ENCODE results near the gene GLOD4. TPM values are rescaled to one million over a fixed set of nuclear protein-coding genes. Genes with fewer than 3 reads are reported as not detected.
"Not testable (repeated sequence)": the region's sequence is repeated elsewhere in the genome, so short reads cannot be mapped to it uniquely, and the experiment has no call there.

The GLOD4 gene, protein sequence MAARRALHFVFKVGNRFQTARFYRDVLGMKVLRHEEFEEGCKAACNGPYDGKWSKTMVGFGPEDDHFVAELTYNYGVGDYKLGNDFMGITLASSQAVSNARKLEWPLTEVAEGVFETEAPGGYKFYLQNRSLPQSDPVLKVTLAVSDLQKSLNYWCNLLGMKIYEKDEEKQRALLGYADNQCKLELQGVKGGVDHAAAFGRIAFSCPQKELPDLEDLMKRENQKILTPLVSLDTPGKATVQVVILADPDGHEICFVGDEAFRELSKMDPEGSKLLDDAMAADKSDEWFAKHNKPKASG
- total RNA-seq (10 to 100 TPM; 22.1 to 66.7 (median 46.0) TPM), polyA plus RNA-seq (10 to 100 TPM; 34.9 to 90.6 TPM)
- long read RNA-seq, donor 1, transcript GLOD4-202 (9 exons, 2,059 nt), result major isoform, 188 of 216 reads
- long read RNA-seq, donor 1, partial matches to known transcripts, result 10 of 216 reads
- long read RNA-seq, donor 1, other reads (novel, unspliced or antisense), result 16 of 216 reads
- long read RNA-seq, donor 2, transcript GLOD4-202 (9 exons, 2,059 nt), result major isoform, 30 of 74 reads
- long read RNA-seq, donor 2, partial matches to known transcripts, result 27 of 74 reads
- long read RNA-seq, donor 2, other reads (novel, unspliced or antisense), result 17 of 74 reads
- long read RNA-seq, donor 3, transcript GLOD4-202 (9 exons, 2,059 nt), result major isoform, 101 of 109 reads
- long read RNA-seq, donor 3, partial matches to known transcripts, result 1 of 109 reads
- long read RNA-seq, donor 3, other reads (novel, unspliced or antisense), result 6 of 109 reads

DNA sequence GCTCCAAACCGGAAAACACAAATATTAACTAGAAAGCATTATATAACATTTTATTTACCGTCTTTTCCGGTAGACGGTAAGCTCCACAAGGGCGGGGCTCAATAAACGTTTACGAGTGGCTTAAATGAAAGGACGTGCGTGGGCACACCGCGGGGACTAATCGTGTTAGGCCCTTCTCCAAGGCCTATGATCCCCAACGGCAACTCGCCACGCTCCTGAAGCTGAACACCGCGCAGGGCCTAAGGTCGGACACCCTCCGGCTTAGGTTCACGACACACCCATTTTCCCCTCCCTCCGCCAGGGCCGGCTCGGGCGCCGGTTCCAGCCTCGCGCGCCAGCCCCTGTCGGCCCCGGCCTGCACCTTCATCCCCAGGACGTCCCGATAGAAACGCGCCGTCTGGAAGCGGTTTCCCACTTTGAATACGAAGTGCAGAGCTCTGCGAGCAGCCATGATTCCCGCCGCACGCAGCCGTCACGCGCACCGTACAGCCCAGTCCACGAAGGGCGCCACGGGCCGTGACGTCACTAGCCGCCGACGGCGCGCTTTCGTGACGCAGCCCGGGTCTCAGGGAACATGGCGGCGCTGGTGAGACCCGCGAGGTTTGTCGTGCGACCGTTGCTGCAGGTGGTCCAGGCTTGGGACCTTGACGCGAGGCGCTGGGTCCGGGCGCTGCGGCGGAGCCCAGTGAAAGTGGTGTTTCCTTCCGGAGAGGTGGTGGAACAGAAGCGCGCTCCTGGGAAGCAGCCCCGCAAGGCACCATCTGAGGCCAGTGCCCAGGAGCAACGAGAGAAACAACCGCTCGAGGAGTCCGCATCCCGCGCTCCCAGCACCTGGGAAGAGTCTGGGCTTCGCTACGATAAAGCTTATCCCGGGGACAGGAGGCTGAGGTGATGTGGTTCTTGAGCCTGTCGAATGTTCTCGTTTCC lies at the start of gene GLOD4, which contains the start of gene MRM3:
TSS of gene GLOD4 (minus strand) at position 476 of the 927 bp plus-strand sequence. CDS start at position 451, 25 bp downstream.
TSS of gene MRM3 (plus strand) at position 549 of the 927 bp plus-strand sequence. CDS start at position 575, 26 bp downstream.
- WGBS, 3 donors, result 0 to 1% (median 0%) methylated on average over 34 to 87 of the region's 87 CpGs
- Histone ChIP-seq H3K4me3 (peak within 1 kb of the TSS; percentile 78), H3K9me3 (no peaks in the 10 kb centered on the region), H3K27ac (peak within 1 kb of the TSS; percentile 46 to 64), H3K36me3 (no peaks in the 10 kb centered on the region), H3K4me1 (ENCODE audit: insufficient read depth) (peaks cover 2% of the 10 kb centered on the region), H3K27me3 (no peaks in the 10 kb centered on the region)
- TF ChIP-seq, protein P1, sequence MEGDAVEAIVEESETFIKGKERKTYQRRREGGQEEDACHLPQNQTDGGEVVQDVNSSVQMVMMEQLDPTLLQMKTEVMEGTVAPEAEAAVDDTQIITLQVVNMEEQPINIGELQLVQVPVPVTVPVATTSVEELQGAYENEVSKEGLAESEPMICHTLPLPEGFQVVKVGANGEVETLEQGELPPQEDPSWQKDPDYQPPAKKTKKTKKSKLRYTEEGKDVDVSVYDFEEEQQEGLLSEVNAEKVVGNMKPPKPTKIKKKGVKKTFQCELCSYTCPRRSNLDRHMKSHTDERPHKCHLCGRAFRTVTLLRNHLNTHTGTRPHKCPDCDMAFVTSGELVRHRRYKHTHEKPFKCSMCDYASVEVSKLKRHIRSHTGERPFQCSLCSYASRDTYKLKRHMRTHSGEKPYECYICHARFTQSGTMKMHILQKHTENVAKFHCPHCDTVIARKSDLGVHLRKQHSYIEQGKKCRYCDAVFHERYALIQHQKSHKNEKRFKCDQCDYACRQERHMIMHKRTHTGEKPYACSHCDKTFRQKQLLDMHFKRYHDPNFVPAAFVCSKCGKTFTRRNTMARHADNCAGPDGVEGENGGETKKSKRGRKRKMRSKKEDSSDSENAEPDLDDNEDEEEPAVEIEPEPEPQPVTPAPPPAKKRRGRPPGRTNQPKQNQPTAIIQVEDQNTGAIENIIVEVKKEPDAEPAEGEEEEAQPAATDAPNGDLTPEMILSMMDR (IDR thresholded peaks at IDR 0.05), result peak in 2 of 3 donors; percentile 49 to 68
- peak; percentile 82 for TF ChIP-seq POLR2A (IDR thresholded peaks at IDR 0.05)
- no peak for TF ChIP-seq EP300 (IDR thresholded peaks at IDR 0.05)
- peak; percentile 88 to 97 (median 94) for DNase-seq
- intact Hi-C loops (cut with DNase I), result loop anchor here in 1 of 4 donors (5.0 kb wide), 1 partner anchor 200 kb away; no protein-coding TSS in a partner anchor

DNA sequence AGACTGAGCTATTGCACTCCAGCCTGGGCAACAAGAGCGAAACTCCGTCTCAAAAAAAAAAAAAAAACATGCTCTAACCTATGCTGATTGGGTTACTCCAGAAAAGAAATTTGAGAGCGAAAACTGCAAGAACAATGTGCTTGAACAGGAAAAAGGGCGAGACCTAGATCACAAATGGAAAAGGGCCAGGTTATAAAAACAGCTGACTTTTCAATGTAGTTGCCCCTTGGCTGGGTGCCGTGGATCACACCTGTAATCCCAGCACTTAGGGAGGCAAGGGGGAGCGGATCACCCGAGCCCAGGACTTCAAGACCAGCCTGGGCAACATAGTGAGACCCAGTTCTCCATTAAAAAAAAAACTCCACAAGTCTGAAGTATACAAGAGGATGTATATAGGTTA lies 48.9 kb upstream of the GLOD4 start:
- no peaks in the 10 kb centered on the region for H3K9me3 ChIP-seq
- H3K4me1 ChIP-seq (ENCODE audit: insufficient read depth), result peaks cover 3% of the 10 kb centered on the region
- 90 to 95% (median 94%) methylated on average over 7 of the region's 7 CpGs for WGBS, 3 donors
- H3K27ac ChIP-seq, result no peak overlapping the region
- no peak overlapping the region for H3K4me3 ChIP-seq
- TF ChIP-seq, protein P1 (IDR thresholded peaks at IDR 0.05), result no peak
- TF ChIP-seq EP300 (IDR thresholded peaks at IDR 0.05) (no peak), POLR2A (IDR thresholded peaks at IDR 0.05) (no peak)
- H3K27me3 ChIP-seq, result no peaks in the 10 kb centered on the region
- H3K36me3 ChIP-seq, result no peaks in the 10 kb centered on the region
- DNase-seq, result no peak
- intact Hi-C loops (cut with DNase I), result no loop called here

DNA sequence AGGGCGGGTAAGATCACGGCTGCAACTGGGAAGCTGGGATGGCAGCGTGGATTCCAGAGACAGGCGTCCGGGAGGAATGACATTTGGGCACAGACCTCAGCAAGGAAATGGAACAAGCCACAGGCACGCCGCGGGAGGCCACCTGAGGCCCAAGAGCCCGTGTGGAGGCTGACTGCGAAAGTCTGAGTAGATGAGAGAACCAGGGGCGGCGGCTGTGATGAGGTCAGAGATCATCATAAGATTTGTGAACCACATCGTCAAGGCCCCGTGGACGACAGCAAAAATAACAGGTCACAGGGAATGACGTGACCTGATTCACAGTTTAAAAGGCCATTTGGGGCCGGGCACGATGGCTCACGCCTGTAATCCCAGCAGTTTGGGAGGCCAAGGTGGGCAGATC lies 48.3 kb upstream of the GLOD4 start:
- 82 to 87% (median 85%) methylated on average over 19 of the region's 19 CpGs for WGBS, 3 donors
- Histone ChIP-seq H3K27me3 (no peaks in the 10 kb centered on the region), H3K4me1 (ENCODE audit: insufficient read depth) (peaks cover 3% of the 10 kb centered on the region), H3K27ac (no peak overlapping the region), H3K4me3 (no peak overlapping the region), H3K9me3 (no peaks in the 10 kb centered on the region), H3K36me3 (no peaks in the 10 kb centered on the region)
- intact Hi-C loops (cut with DNase I), result no loop called here
- no peak for DNase-seq
- TF ChIP-seq, protein P1 (IDR thresholded peaks at IDR 0.05), result no peak

DNA sequence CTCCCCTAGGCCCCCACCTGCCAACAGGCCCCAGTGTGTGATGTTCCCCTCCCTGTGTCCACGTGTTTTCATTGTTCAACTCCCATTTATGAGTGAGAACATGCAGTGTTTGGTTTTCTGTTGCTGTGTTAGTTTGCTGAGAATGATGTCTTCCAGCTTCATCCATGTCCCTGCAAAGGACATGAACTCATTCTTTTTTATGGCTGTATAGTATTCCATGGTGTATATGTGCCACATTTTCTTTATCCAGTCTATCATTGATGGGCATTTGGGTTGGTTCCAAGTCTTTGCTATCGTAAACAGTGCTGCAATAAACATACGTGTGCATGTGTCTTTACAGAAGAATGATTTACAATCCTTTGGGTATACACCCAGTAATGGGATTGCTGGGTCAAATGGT lies 47.5 kb upstream of the GLOD4 start:
- DNase-seq; H3K4me3 ChIP-seq; H3K36me3 ChIP-seq; H3K27me3 ChIP-seq; intact Hi-C loops (cut with DNase I); H3K27ac ChIP-seq; H3K9me3 ChIP-seq; H3K4me1 ChIP-seq (ENCODE audit: insufficient read depth): not testable (repeated sequence)
- WGBS, 3 donors, result 66 to 91% (median 75%) methylated on average over 3 of the region's 3 CpGs

Data from ovary (tissue), 10 donors.